Measurements from ENCODE around the gene ZSWIM5. TPM values are rescaled to one million over a fixed set of nuclear protein-coding genes. Genes with fewer than 3 reads are reported as not detected.

ZSWIM5 gene
- total and polyA plus RNA-seq, 9 of the 15 experiments (the other 6 are each of a cell fraction or from before 2014, with no cell fraction given): under 0.01 to 0.07 (median 0.03) TPM; not detected in 3

DNA sequence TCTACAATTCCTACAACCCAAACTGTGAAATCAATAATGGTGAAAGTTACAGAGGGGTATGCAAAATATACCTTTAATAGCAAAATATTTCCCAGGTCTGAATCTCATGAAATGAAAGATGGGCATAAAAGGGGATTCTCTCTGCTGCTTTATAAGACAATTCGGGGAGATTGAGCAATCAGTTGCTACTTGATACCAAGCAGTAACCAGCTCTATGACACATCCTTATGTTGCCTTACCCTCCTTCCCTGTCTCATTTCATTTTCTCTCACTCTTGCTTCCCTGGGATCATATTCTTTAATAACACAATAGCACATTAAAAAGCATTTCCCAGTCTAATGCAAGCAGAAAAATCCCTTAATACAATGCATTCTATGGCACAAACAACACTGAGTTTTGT is 29.0 kb downstream of the ZSWIM5 start:
- DNase-seq (ENCODE audit: extremely low read depth in 1 of 4, low spot score in 3 of 4): no peak
- H3K36me3 ChIP-seq (ENCODE audit: control insufficient read depth, insufficient read depth, low read length): no peaks in the 10 kb centered on the region
- peaks cover 6% of the 10 kb centered on the region; the same call in 1 of the 2 replicates for H3K9me3 ChIP-seq (replicated peaks; ENCODE audit: control insufficient read depth, insufficient read depth, low read depth, low read length)
- intact Hi-C loops (cut with micrococcal nuclease) (no loop called here), in situ Hi-C loops (cut with MboI) (no loop called here)
- no peaks in the 10 kb centered on the region; a peak in 1 of 5 replicates for H3K4me1 ChIP-seq (replicated peaks in 1 of 2; ENCODE audit: control insufficient read depth in 2 of 2, insufficient read depth in 2 of 2, low read length in 2 of 2)
- FAIRE-seq: no peak
- ATAC-seq: no peak
- CTCF ChIA-PET (ENCODE audit: low intra/inter-chr PET ratio): interaction anchor here (0.5 kb wide), 1 partner anchor 469 kb away, joined by 3 read pairs; no protein-coding TSS in a partner anchor
- no TSS peak for BruUV-seq (replicated peaks)
- peaks cover 2 to 5% of the 10 kb centered on the region in 2 experiments; a peak in 2 of 5 replicates for H3K27me3 ChIP-seq (ENCODE audit: control insufficient read depth in 2 of 2, insufficient read depth in 2 of 2, low read length in 2 of 2)
- no peak overlapping the region for H3K4me3 ChIP-seq
- H3K27ac ChIP-seq (ENCODE audit: extremely low read depth, low read depth, low read length): no peak overlapping the region
- no peaks in the 10 kb centered on the region for H4K20me1 ChIP-seq (replicated peaks; ENCODE audit: control insufficient read depth, insufficient read depth, low read length)
- H3K79me2 ChIP-seq (ENCODE audit: control insufficient read depth, insufficient read depth, low read length): no peaks in the 10 kb centered on the region
- POLR2A ChIA-PET: no interaction called here
- no peaks in the 10 kb centered on the region for H3K9me1 ChIP-seq (ENCODE audit: control insufficient read depth, insufficient read depth, low read length)
- H2AFZ ChIP-seq (ENCODE audit: low read depth, low read length): no peak overlapping the region
- no peak overlapping the region for H3K9ac ChIP-seq (ENCODE audit: insufficient read depth in 1 of 2, low read depth in 2 of 2, low read length in 2 of 2)
- no peak overlapping the region for H3K4me2 ChIP-seq (ENCODE audit: insufficient read depth, low read length)
- 0% methylated on average over 1 of the region's 1 CpG for WGBS (ENCODE audit: insufficient coverage, low coverage, missing lambda C conversion rate)
- TF ChIP-seq ADNP (tag; IDR thresholded peaks at IDR 0.05) (no peak), CEBPB (tag; IDR thresholded peaks at IDR 0.05) (peak; percentile 70), MAZ (CRISPR knock-in tag; conservative IDR thresholded peaks at IDR 0.05 in 1 of 2, IDR thresholded peaks at IDR 0.05 in 1 of 2) (no peak), CEBPG (CRISPR knock-in tag; IDR thresholded peaks at IDR 0.05) (no peak), CEBPG (tag; conservative IDR thresholded peaks at IDR 0.05 in 1 of 2, IDR thresholded peaks at IDR 0.05 in 1 of 2) (peak in 1 of 2 experiments; percentile 75; a peak in 2 of 4 replicates)
- TF ChIP-seq, protein P1, sequence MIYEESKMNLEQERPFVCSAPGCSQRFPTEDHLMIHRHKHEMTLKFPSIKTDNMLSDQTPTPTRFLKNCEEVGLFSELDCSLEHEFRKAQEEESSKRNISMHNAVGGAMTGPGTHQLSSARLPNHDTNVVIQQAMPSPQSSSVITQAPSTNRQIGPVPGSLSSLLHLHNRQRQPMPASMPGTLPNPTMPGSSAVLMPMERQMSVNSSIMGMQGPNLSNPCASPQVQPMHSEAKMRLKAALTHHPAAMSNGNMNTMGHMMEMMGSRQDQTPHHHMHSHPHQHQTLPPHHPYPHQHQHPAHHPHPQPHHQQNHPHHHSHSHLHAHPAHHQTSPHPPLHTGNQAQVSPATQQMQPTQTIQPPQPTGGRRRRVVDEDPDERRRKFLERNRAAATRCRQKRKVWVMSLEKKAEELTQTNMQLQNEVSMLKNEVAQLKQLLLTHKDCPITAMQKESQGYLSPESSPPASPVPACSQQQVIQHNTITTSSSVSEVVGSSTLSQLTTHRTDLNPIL (CRISPR knock-in tag; IDR thresholded peaks at IDR 0.05): no peak
